GM12878 (cell line): ENCODE results near the gene PSTPIP2. TPM values are rescaled to one million over a fixed set of nuclear protein-coding genes. Genes with fewer than 3 reads are reported as not detected.

Source experiments
- ATAC-seq: fragments of 200-7000 bp; cut with Tn5 transposase; 3 replicates; pipeline ENCODE4 v1.9.1; 2020; ENCODE audit warnings: mild to moderate bottlenecking, moderate library complexity
- BruUV-seq: library from RNA; stranded (reverse); fragments of 400-500 nt; replicated peaks from 2 replicates; lab custom pipeline; 2021; lab: Mats Ljungman, UMichigan
- CTCF ChIA-PET: fragments of 300-600 bp; sonication (Branson Sonifier 250); formaldehyde crosslinking; extraction: SDS; loops from one replicate; lab custom pipeline; 2021; ENCODE audit warnings: inconsistent platforms; lab: Yijun Ruan, JAX
- POLR2A ChIA-PET: fragments of 350-600 bp; formaldehyde crosslinking; extraction: SDS; loops from one replicate; lab custom pipeline; 2021; ENCODE audit warnings: inconsistent platforms; lab: Charles Lee
- RAD21 ChIA-PET: fragments of 300-600 bp; sonication (Branson Sonifier 250); formaldehyde crosslinking; loops from one replicate; lab custom pipeline; 2023; ENCODE audit warnings: antibody characterized with exemption; ENCODE audit not compliant: unreplicated experiment; lab: Charles Lee
- SMC1A ChIA-PET: fragments of 300-600 bp; sonication (Branson Sonifier 250); formaldehyde crosslinking; loops from one replicate; lab custom pipeline; 2023; ENCODE audit not compliant: unreplicated experiment, uncharacterized antibody; lab: Charles Lee
- DNase-seq: peaks from one replicate; pipeline ENCODE4 v3.0.0-alpha.2; 2011; ENCODE audit warnings: low read depth, low spot score
- FAIRE-seq: peaks from 3 replicates; lab custom pipeline; 2011; peaks lifted over from hg19 to GRCh38; lab: Jason Lieb, UNC
- H2AFZ ChIP-seq: 2 replicates; pipeline ENCODE4 v1.6.0; 2011; ENCODE audit warnings: low read depth, low read length, control low read depth; ENCODE audit not compliant: control insufficient read depth
- H3K27ac ChIP-seq: 2 replicates; pipeline ENCODE4 v1.5.1; 2011; ENCODE audit warnings: control low read depth; ENCODE audit not compliant: control insufficient read depth, insufficient read depth
- H3K27me3 ChIP-seq, 2 experiments: replicated peaks in 1 of 2; 2 replicates each; pipeline versions ENCODE4 v1.6.0 to v1.6.1; 2011; ENCODE audit warnings: low read length in 1 of 2; ENCODE audit not compliant: control insufficient read depth in 2 of 2, insufficient read depth in 2 of 2
- H3K36me3 ChIP-seq, 2 experiments: 2 replicates each; pipeline ENCODE4 v1.5.1; 2011; ENCODE audit warnings: low read length in 1 of 2; ENCODE audit not compliant: control insufficient read depth in 2 of 2, insufficient read depth in 2 of 2
- H3K4me1 ChIP-seq: 2 replicates; pipeline ENCODE4 v1.6.1; 2011; ENCODE audit warnings: mild to moderate bottlenecking, low read length, moderate library complexity, mixed read lengths; ENCODE audit not compliant: control insufficient read depth, insufficient read depth
- H3K4me2 ChIP-seq: 2 replicates; pipeline ENCODE4 v1.6.0; 2011; ENCODE audit warnings: control low read depth; ENCODE audit not compliant: control insufficient read depth, insufficient read depth
- H3K4me3 ChIP-seq: fragments of 200-600 bp; sonication (generic); 2 replicates; pipeline ENCODE4 v1.5.1; 2016
- H3K79me2 ChIP-seq: 2 replicates; pipeline ENCODE4 v1.6.0; 2011; ENCODE audit warnings: low read length; ENCODE audit not compliant: control insufficient read depth, insufficient read depth
- H3K9ac ChIP-seq: 2 replicates; pipeline ENCODE4 v1.8.0; 2011; ENCODE audit warnings: low read length, control low read depth, mixed read lengths; ENCODE audit not compliant: control insufficient read depth, insufficient read depth
- H3K9me3 ChIP-seq: replicated peaks from 3 replicates; pipeline ENCODE4 v1.5.1; 2011; ENCODE audit warnings: mild to moderate bottlenecking, low read length; ENCODE audit not compliant: control insufficient read depth, insufficient read depth
- H4K20me1 ChIP-seq: 2 replicates; pipeline ENCODE4 v1.6.0; 2011; ENCODE audit not compliant: control insufficient read depth, insufficient read depth
- ATF3 ChIP-seq: IDR thresholded peaks from 2 replicates; pipeline ENCODE4 v1.6.1; 2011; ENCODE audit warnings: low read depth, mild to moderate bottlenecking, low read length, moderate library complexity, borderline replicate concordance; ENCODE audit errors: extremely low read depth
- EGR1 ChIP-seq, 2 experiments: IDR thresholded peaks; 1 replicate in 1 of 2; 2 replicates in 1 of 2; pipeline ENCODE4 v1.6.1; 2011 to 2012; ENCODE audit warnings: low read depth in 2 of 2, low read length in 2 of 2, borderline replicate concordance in 1 of 2, mild to moderate bottlenecking in 1 of 2, moderate library complexity in 1 of 2
- ESRRA ChIP-seq: IDR thresholded peaks from 2 replicates; pipeline ENCODE4 v1.6.1; 2012; ENCODE audit warnings: mild to moderate bottlenecking, low read length, improper control_type of control experiment
- IRF5 ChIP-seq: fragments of 450-650 bp; IDR thresholded peaks from 2 replicates; pipeline ENCODE4 v1.6.1; 2017; ENCODE audit warnings: borderline replicate concordance
- JUND ChIP-seq: IDR thresholded peaks from 2 replicates; pipeline ENCODE4 v1.6.1; 2012; ENCODE audit warnings: low read depth, mild to moderate bottlenecking, low read length, improper control_type of control experiment, moderate library complexity
- MLLT1 ChIP-seq: fragments of 450-650 bp; IDR thresholded peaks from 2 replicates; pipeline ENCODE4 v1.6.1; 2016; ENCODE audit warnings: mild to moderate bottlenecking
- POLR2AphosphoS5 ChIP-seq: IDR thresholded peaks from 2 replicates; pipeline ENCODE4 v1.6.1; 2011; ENCODE audit warnings: mild to moderate bottlenecking, low read length, inconsistent platforms
- PRDM15 ChIP-seq: fragments of 450-650 bp; formaldehyde crosslinking; IDR thresholded peaks from 2 replicates; pipeline ENCODE4 v1.4.0; 2020; ENCODE audit warnings: mild to moderate bottlenecking, moderate library complexity
- SREBF1 ChIP-seq: IDR thresholded peaks from 2 replicates; pipeline ENCODE4 v1.6.1; 2012; ENCODE audit warnings: mild to moderate bottlenecking, low read length
- ZBTB40 ChIP-seq: fragments of 450-650 bp; IDR thresholded peaks from 2 replicates; pipeline ENCODE4 v1.6.1; 2016; ENCODE audit warnings: mild to moderate bottlenecking, moderate library complexity, borderline replicate concordance
- ZNF217 ChIP-seq: fragments of 450-650 bp; IDR thresholded peaks from 2 replicates; pipeline ENCODE4 v1.6.1; 2017; ENCODE audit warnings: antibody characterized with exemption, mild to moderate bottlenecking
- ZNF24 ChIP-seq: fragments of 450-650 bp; IDR thresholded peaks from 2 replicates; pipeline ENCODE4 v1.6.1; 2017; ENCODE audit warnings: antibody characterized with exemption, mild to moderate bottlenecking
- ZNF622 ChIP-seq: fragments of 450-650 bp; IDR thresholded peaks from 2 replicates; pipeline ENCODE4 v1.6.1; 2017; ENCODE audit warnings: mild to moderate bottlenecking, inconsistent platforms
- WGBS: methylation state at CpG from one replicate; pipeline ENCODE4 v1.1.6; 2016; ENCODE audit warnings: low lambda C conversion rate; ENCODE audit not compliant: insufficient replicate concordance, insufficient coverage; ENCODE audit errors: missing lambda C conversion rate; 5-methylcytosine and 5-hydroxymethylcytosine counted together
- in situ Hi-C: fragments of 300-500 bp; cut with MboI; formaldehyde crosslinking; loops from 9 replicates; pipeline ENCODE4 v1.14.3; 2018; ENCODE audit warnings: mixed read lengths
- intact Hi-C: fragments of 100-400 bp; cut with micrococcal nuclease; formaldehyde crosslinking; loops from one replicate; pipeline ENCODE4 v1.14.2; 2022; ENCODE audit not compliant: unreplicated experiment
- polyA plus RNA-seq, 11 experiments: library from polyadenylated mRNA; depleted of rRNA in 4 of 11; unstranded in 6 of 11; stranded (reverse) in 5 of 11; fragments of >200 nt; fragmentation: Nextera tagmentation in 4 of 11; fragmentation: Illumina TruSeq in 1 of 11; extraction: Ambion mirVana in 4 of 11; extraction: Trizol in 1 of 11; gene quantifications; 1 replicate in 1 of 11; 2 replicates in 10 of 11; pipeline versions ENCODE4 v1.2.1 to v1.2.3, GENCODE V29; 2011 to 2016; ENCODE audit warnings: inconsistent platforms in 2 of 11, missing spikeins in 2 of 11, low read depth in 1 of 11
- total RNA-seq, 4 experiments: library from RNA; depleted of rRNA in 3 of 4; stranded (reverse); fragments of >200 nt in 3 of 4; fragmentation: Illumina TruSeq in 1 of 4; extraction: Trizol in 1 of 4; gene quantifications; 2 replicates each; pipeline versions ENCODE4 v1.2.1 to v1.2.3, GENCODE V29; 2013 to 2021

PSTPIP2 gene
- total and polyA plus RNA-seq, 10 of the 15 experiments (the other 5 are each of a cell fraction or from before 2014, with no cell fraction given), result 0.69 to 38.4 (median 24.7) TPM

GRCh38 chr18:46010676-46011075 is 61.4 kb downstream of the PSTPIP2 start:
- Histone ChIP-seq H3K36me3 (no peaks in the 10 kb centered on the region), H3K9ac (no peak overlapping the region), H3K4me2 (no peak overlapping the region), H3K9me3 (no peaks in the 10 kb centered on the region), H3K27me3 (no peaks in the 10 kb centered on the region), H3K4me1 (peaks cover 13% of the 10 kb centered on the region), H3K27ac (no peak overlapping the region), H4K20me1 (no peaks in the 10 kb centered on the region), H3K79me2 (no peaks in the 10 kb centered on the region), H3K4me3 (no peak overlapping the region), H2AFZ (no peak overlapping the region)
- ChIA-PET SMC1A (interaction anchor here (0.8 to 1.2 kb wide), 2 partner anchors 16 to 36 kb away, joined by 3 read pairs; no protein-coding TSS in a partner anchor), RAD21 (interaction anchor here (0.9 to 1.1 kb wide), 2 partner anchors 63 to 78 kb away, joined by 3 to 4 read pairs; no protein-coding TSS in a partner anchor), POLR2A (no interaction called here), CTCF (interaction anchor here (0.9 to 2.0 kb wide), 2 partner anchors 9 to 63 kb away, joined by 4 to 9 read pairs; no protein-coding TSS in a partner anchor)
- WGBS, result 74% methylated on average over 4 of the region's 4 CpGs
- FAIRE-seq, result no peak
- intact Hi-C loops, result no loop called here
- DNase-seq, result no peak
- in situ Hi-C loops, result no loop called here
- ATAC-seq, result no peak
- no TSS peak for BruUV-seq
- TF ChIP-seq SREBF1, result no peak
- no peak for TF ChIP-seq ZNF24
- no peak for TF ChIP-seq ZBTB40
- TF ChIP-seq PRDM15 (CRISPR knock-in tag), result no peak
- no peak for TF ChIP-seq ZNF622
- TF ChIP-seq ATF3, result no peak
- TF ChIP-seq EGR1 (IDR thresholded peaks at IDR 0.05; ENCODE audit: borderline replicate concordance in 1 of 2, low read depth in 2 of 2, low read length in 2 of 2), result no peak
- no peak for TF ChIP-seq ESRRA
- TF ChIP-seq IRF5, result no peak
- no peak for TF ChIP-seq ZNF217
- no peak for TF ChIP-seq MLLT1
- TF ChIP-seq POLR2AphosphoS5, result no peak
- TF ChIP-seq JUND, result no peak
